Activated CD4-positive, alpha-beta T cell treated with anti-CD3 and anti-CD28 coated beads, Interleukin-2, amount 50 U/mL, for 4 hours (primary cell): Measurements from ENCODE around the gene SAPCD2.

Source experiments
- DNase-seq, 2 experiments: peaks; one replicate each; pipeline ENCODE4 v3.0.0-alpha.2; 2020

The SAPCD2 gene

DNA sequence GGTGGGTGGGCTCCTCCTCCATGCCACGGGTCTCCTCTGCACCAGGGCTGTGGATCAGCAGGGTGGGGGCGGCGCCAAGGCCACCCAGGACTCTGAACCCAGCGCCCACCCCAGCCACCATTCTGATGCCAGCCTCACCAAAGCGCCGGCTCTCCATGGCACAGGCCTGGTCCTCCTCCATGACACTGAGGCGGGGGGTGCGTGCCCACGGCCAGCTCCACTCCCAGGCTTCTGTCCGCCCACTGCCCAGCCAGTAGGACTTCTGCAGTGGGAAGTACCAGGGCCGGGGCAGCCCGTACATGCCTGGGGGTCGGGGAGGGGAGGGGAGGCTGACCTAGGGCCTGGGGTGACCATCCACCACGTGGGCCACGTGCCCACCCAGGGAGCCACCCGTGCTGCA, 53.9 kb downstream of the SAPCD2 start:
- no peak for DNase-seq

DNA sequence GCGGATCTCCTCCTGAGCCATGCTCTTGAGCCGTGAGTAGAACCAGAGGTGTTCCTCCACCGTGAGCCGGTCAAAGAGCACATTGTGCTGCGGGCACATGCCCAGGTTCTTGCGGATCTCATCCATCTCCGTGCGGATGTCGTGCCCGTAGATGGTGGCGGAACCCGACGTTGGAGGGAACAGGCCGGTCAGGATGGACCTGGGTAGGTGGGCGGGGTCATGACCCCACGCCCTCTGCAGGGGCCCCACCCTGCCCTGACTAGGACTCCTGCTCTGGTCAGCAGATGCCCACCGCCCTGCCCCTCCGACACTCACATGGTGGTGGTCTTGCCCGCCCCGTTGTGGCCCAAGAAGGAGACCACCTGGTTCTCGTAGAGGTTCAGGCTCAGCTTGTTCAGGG, 54.4 kb downstream of the SAPCD2 start:
- no peak for DNase-seq

DNA sequence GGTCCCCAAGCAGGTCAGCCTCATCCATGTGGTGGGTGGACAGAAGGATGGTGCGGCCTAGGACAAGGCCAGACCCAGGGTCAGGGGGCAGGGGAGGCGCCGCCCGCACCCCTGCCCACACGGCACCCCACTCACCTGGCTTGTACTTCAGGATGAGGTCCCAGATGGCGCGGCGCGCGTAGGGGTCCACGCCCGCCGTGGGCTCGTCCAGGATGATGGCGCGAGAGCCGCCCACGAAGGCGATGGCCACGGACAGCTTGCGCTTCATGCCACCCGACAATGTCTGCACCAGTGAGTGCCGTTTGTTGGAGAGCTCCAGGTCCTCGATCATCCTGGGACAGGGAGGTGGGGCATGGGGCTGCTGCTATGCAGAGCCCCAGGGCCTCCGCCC, 54.8 kb downstream of the SAPCD2 start:
- DNase-seq = no peak

DNA sequence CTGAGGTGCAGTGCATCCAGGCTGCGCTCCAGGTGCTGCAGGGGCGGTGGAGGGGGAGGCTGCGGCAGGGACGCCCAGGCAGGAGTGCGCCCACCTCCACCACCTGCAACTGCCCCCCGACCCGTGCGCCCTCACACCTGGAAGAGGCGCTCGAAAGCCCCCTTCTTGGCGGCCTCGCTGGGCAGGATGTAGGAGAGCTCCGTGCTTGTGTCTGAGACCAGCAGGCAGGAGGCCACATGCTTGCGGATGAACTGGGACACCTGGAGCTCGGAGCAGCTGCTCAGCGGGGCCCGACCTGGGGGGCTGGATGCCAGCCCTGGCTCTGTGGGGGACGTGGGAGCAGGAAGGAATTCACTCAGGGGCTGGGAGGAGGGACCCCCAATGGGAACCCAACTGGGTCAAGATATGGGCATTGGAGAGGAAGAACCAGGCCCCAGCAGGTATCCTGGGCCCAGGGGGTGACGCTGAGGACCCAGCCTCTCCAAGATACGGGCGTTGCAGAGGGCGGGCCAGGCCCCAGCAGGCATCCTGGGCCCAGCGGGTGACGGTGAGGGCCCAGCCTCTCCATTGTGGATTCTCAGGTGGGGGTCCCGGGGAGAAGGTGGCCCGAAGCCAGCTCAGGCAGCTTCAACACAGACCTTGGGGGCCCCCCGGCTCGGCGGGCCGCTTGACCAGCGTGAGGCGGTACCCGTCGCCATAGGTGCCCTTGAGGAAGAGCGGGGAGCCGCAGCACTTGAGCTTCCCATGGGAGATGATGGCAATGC, 55.4 kb downstream of the SAPCD2 start:
- no peak for DNase-seq

DNA sequence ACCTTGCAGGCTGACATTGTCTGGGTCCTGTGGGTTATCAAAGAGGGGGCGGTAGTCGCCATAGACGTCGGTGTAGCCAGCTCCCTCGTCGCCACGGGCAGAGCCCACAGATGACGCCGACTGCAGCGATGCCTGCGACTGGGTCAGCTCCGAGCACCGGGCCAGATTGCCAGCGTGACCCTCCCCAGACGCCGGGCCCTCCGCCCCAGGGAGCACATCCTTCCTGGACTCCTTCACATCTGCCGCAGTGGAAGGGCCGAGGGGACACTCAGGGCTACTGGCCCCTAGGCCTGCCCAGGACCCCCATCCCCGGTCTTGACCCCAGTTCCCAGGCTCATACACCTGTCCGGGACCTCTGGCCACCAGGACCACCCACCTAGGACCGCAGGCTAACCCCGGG, 56.2 kb downstream of the SAPCD2 start:
- DNase-seq = no peak

DNA sequence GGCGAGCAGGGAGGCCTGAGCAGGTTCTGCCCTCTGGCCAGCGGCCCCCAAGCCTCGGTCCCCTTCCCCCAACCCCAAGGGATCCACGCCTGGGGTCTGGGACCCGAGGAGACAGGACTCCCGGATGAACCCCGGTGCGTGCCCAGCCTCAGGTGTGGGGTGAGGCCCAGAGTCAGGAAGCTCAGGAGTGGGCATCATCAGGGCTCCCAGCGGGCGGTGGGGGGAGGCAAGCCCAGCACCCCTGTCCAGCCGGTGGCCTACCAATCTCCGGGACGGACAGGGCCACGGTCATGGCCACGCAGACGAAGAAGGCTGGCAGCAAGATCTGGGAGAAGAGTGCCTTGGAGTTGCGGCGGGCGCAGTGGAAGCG, 56.8 kb downstream of the SAPCD2 start:
- DNase-seq = no peak

DNA sequence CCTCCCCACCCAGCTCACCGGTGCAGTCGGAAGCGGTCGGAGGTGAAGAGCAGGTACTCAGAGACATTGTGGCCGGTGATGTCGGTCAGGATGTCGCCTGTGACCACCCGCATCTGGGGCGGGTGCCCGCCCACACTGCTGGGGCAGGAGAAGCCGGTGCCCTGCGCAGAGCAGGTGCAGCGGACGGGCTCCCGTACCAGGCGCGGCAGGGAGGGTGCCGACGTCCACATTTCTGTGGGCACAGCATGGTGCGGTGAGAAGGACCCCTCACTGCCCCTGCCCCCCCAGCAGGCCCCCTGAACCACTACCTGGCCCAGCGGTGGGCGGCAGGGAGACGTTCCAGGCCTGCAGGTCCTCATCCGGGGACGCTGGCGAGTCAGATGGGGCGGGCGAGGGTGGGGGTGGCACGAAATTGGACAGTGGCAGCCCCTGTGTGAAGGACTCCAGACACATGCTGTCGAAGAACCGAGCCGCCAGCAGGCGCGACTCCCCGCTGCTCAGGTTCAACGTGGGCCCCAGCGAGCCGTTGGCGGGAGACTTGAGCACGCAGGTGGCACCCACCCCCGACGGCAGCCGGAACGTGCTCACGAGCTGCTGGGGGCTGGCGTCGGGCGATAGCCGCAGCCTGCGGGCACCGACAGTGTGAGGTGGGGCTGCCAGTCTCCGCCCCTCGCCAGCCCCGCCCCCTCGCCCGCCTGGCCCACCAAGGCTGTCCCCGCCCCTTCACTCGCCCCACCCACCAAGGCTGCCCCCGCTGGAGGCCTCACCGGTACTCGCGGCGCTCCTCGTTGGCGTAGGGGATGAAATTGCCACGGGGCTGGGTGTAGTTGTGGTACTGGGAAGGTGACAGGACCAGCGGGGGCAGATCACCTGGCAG, 57.4 kb downstream of the SAPCD2 start:
- DNase-seq = no peak
